Measurements from ENCODE around the gene CD46.

DNA sequence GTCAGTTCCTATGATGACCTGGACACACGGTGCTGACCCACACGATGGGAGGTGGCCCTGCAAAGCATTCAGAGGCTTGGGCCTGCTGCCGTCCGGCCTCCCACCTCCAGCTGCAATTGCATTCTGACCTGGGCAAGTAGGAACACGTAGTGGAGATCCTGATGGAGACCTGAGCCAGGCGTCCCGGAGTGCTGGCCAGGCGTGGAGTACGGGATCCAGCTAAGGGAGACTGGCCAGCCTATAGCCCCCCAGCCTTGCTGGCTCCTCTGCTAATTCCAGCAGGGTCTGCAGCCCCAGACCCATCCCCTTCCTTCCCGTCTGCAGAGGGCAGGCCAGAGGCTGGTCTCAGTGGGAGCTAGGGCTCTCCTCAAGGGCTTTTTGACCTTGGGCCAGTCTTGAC, 11.2 kb downstream of the CD46 start:
- TF ChIP-seq POLR2A (IDR thresholded peaks at IDR 0.05), result no peak
- TF ChIP-seq, protein P1, sequence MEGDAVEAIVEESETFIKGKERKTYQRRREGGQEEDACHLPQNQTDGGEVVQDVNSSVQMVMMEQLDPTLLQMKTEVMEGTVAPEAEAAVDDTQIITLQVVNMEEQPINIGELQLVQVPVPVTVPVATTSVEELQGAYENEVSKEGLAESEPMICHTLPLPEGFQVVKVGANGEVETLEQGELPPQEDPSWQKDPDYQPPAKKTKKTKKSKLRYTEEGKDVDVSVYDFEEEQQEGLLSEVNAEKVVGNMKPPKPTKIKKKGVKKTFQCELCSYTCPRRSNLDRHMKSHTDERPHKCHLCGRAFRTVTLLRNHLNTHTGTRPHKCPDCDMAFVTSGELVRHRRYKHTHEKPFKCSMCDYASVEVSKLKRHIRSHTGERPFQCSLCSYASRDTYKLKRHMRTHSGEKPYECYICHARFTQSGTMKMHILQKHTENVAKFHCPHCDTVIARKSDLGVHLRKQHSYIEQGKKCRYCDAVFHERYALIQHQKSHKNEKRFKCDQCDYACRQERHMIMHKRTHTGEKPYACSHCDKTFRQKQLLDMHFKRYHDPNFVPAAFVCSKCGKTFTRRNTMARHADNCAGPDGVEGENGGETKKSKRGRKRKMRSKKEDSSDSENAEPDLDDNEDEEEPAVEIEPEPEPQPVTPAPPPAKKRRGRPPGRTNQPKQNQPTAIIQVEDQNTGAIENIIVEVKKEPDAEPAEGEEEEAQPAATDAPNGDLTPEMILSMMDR (IDR thresholded peaks at IDR 0.05 in 8 of 11, conservative IDR thresholded peaks at IDR 0.05 in 3 of 11), result no peak
